Heart right ventricle (tissue), 16 donors: ENCODE data around the gene MAN1C1. TPM values are rescaled to one million over a fixed set of nuclear protein-coding genes. Genes with fewer than 3 reads are reported as not detected.
A peak's percentile ranks its signal among the peaks of the same experiment; 100 is the strongest.

ENCODE experiments used
- ATAC-seq, 8 donors: fragments of 200-7000 bp; cut with Tn5 transposase; one replicate each; pipeline ENCODE4 v1.9.1; 2020; ENCODE audit warnings: mild to moderate bottlenecking in 8 of 8, moderate library complexity in 8 of 8, moderate number of reproducible peaks in 1 of 8
- DNase-seq, 2 donors: peaks; one replicate each; pipeline ENCODE4 v3.0.0-alpha.2; 2020
- H3K27ac ChIP-seq, 10 donors: fragments of 200-600 bp; sonication (generic) in 2 of 10; one replicate each; pipeline versions ENCODE4 v1.5.0 to v1.8.0; 2020 to 2022; ENCODE audit warnings: mild to moderate bottlenecking in 3 of 10
- H3K27me3 ChIP-seq, 7 donors: fragments of 200-600 bp; one replicate each; pipeline ENCODE4 v1.8.0; 2021 to 2022; ENCODE audit warnings: mild to moderate bottlenecking in 2 of 7
- H3K36me3 ChIP-seq, 9 donors: fragments of 200-600 bp; sonication (generic) in 1 of 9; one replicate each; pipeline versions ENCODE4 v1.5.0 to v1.8.0; 2020 to 2022; ENCODE audit warnings: mild to moderate bottlenecking in 2 of 9
- H3K4me1 ChIP-seq, 9 donors: fragments of 200-600 bp; sonication (generic) in 1 of 9; one replicate each; pipeline versions ENCODE4 v1.5.0 to v1.8.0; 2020 to 2022; ENCODE audit warnings: mild to moderate bottlenecking in 4 of 9
- H3K4me3 ChIP-seq, 10 donors: fragments of 200-600 bp; sonication (generic) in 2 of 10; one replicate each; pipeline versions ENCODE4 v1.5.0 to v1.8.0; 2020 to 2022; ENCODE audit warnings: mild to moderate bottlenecking in 7 of 10, moderate library complexity in 2 of 10
- H3K9me3 ChIP-seq, 11 donors: fragments of 200-600 bp in 10 of 11; sonication (generic) in 2 of 11; one replicate each; pipeline versions ENCODE4 v1.5.0 to v1.8.0; 2013 to 2022; ENCODE audit warnings: mild to moderate bottlenecking in 2 of 11, control low read depth in 1 of 11, moderate library complexity in 1 of 11
- WGBS, 2 donors: extraction: QIAGEN DNeasy Blood & Tissue Kit; methylation state at CpG; one replicate each; pipeline ENCODE4 v1.1.7; 2013; ENCODE audit warnings: inconsistent platforms in 1 of 2; 5-methylcytosine and 5-hydroxymethylcytosine counted together
- intact Hi-C, 10 donors: fragments of 100-400 bp; cut with DNase I; formaldehyde crosslinking; loops; one replicate each; pipeline versions ENCODE4 v1.11.1 to v1.14.2; 2022
- polyA plus RNA-seq, 2 donors: library from polyadenylated mRNA; stranded (reverse); fragments of 200-250 nt; gene quantifications; one replicate each; pipeline ENCODE4 v1.2.3, GENCODE V29; 2013
- total RNA-seq, 10 donors: library from RNA; stranded (reverse); fragmentation: NEBNext Ultra II Directional in 3 of 10; extraction: Animal tissue kit (Norgen Biotek cat#: 25700) in 3 of 10; gene quantifications; one replicate each; pipeline versions ENCODE4 v1.2.1 to v1.2.4, GENCODE V29; 2021 to 2023
- TF ChIP-seq, protein P1 (sequence below), 9 donors: fragments of 200-600 bp; sonication (generic) in 2 of 9; IDR thresholded peaks; one replicate each; pipeline versions ENCODE4 v1.5.0 to v1.8.0; 2021 to 2022; ENCODE audit warnings: antibody characterized with exemption in 9 of 9, mild to moderate bottlenecking in 5 of 9, moderate library complexity in 1 of 9
- donor health status: Arrhythmogenic right ventricular cardiomyopathy.
- donor health status: ischemic (EF 13 %, LVEDD 7.1; RV severe dilation, severe dysfunction).
- donor health status: healthy with polysubstance abuse.
- donor health status: DM: no; HTN: yes; CAD: no.
- donor health status: DM: no; HTN: no; CAD: no.
- donor health status: ischemic (EF 25% LVEDD 6.9; RV normal size, moderate dysfunction).
- donor health status: ischemic (EF 25% LVEDD 5.7; RV mildly dilated, moderate dysfunction).
- donor health status: healthy.
- donor health status: DM: yes; HTN: yes; CAD: no.
- donor health status: Ischemic cardiomyopathy.
- donor health status: ischemic (EF 35%, LVEDD 5.7; RV mildly dilated, moderate dysfunction).
- donor health status: nonischemic (EF 11% LVEDD 7.7; RV severe dilation, severe dysfunction).
- donor health status: DM: yes; HTN: yes; CAD: no.
- donor health status: PGD.
- donor health status: ischemic (EF 29% LVEDD 5.4; RV normal size, mild dysfunction).
- donor health status: nonischemic (EF 23%, LVEDD 6.1; RV moderate dilation, normal function).

The MAN1C1 gene
- total and polyA plus RNA-seq, 12 donors = 9.7 to 23.4 (median 13.4) TPM

DNA sequence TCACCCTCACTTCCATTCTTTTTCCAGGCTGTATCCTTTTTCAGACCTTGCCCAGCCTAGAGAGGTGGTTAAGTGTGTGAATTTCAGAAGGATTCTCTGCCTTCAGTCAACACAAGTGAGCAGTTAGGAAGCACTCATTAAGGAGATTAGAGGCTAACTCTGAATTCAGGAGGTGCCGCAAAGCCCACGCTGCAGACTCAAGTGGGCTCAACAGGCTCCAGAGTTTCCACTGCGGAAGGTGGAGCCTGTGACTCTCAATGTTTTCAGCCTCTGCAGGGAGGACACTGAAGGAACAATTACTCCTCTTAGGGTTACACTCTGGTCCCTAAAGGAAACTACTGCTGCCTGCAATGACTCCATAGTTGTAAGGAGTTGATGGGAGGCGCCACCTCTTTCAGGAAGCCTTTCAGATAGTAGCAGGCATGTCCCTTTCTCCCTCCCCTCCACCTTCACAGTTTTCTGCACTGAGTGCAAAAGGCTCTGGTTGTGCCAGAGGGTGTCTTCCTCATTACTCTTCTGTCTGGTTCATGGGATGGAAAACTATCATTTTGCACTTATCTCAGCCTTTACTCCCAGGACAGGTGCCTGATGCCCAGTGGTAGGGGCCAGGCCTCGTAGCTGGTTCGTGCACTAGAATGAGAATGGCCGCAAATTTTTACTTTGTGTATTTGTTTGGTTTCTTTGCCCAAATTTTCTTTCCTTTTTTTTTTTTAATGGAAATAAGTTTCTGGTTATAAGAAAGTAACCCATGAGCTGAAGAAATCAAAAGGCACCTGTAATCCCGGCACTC lies 128.2 kb downstream of the MAN1C1 start:
- intact Hi-C loops = loop anchor here in 8 of 10 donors (2.0 to 10.0 kb wide), 10 partner anchors 37 to 136 kb away; partner anchors contain the start of gene MAN1C1 (in 4 of the 8)
- WGBS, 2 donors = 80 to 86% methylated on average over 8 of the region's 8 CpGs
- DNase-seq = no peak

DNA sequence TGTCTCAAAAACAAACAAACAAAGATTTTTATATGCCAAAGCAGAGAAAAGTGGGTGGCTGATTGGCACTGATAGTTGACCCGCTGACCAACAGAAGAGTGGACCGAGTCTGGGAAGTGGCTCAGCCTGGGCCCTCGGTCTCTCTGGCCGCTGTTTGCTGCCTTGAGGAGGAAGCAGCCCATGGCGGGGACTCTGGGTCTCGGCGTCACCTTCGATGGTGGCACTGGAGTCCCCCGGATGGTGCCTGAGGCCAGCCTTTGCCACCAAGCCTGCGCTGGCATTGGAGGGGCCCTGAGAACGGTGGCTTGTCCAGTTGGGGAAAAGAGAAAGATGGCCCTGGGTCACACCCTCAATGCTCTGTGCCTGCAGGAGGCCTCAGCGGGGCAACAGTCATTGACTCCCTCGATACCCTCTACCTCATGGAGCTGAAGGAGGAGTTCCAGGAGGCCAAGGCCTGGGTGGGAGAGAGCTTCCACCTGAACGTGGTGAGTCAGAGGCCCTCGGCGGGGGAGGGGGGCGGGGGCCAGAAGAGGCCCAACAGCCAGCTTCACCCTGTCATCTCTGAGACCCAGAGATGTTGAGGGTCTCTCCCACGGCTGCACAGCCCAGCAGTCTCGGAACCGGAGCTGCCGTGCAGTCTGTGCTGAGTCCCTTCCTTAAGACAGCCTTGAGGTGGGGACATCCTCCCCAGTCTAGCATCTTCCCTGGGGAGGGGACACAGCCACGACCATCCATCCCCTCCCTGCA lies 129.9 kb downstream of the MAN1C1 start:
- Histone ChIP-seq H3K9me3 (no peaks in the 10 kb centered on the region), H3K27ac (no peak overlapping the region), H3K4me1 (peaks cover 12 to 41% (median 32%) of the 10 kb centered on the region in 9 donors), H3K4me3 (no peak overlapping the region), H3K27me3 (no peaks in the 10 kb centered on the region), H3K36me3 (peaks cover 0 to 14% (median 0%) of the 10 kb centered on the region in 9 donors)
- ATAC-seq = no peak
- TF ChIP-seq, protein P1, sequence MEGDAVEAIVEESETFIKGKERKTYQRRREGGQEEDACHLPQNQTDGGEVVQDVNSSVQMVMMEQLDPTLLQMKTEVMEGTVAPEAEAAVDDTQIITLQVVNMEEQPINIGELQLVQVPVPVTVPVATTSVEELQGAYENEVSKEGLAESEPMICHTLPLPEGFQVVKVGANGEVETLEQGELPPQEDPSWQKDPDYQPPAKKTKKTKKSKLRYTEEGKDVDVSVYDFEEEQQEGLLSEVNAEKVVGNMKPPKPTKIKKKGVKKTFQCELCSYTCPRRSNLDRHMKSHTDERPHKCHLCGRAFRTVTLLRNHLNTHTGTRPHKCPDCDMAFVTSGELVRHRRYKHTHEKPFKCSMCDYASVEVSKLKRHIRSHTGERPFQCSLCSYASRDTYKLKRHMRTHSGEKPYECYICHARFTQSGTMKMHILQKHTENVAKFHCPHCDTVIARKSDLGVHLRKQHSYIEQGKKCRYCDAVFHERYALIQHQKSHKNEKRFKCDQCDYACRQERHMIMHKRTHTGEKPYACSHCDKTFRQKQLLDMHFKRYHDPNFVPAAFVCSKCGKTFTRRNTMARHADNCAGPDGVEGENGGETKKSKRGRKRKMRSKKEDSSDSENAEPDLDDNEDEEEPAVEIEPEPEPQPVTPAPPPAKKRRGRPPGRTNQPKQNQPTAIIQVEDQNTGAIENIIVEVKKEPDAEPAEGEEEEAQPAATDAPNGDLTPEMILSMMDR (IDR thresholded peaks at IDR 0.05) = no peak
- intact Hi-C loops = loop anchor here in 3 of 10 donors (5.0 to 10.0 kb wide), 3 partner anchors 48 to 132 kb away; partner anchors contain the start of gene MAN1C1 (in 1 of the 3)
- DNase-seq = no peak
- WGBS, 2 donors = 95% methylated on average over 22 of the region's 22 CpGs

More for the DNA sequence above, 128.2 kb downstream of the MAN1C1 start:
- H3K4me1 ChIP-seq = peaks cover 12 to 47% (median 33%) of the 10 kb centered on the region in 9 donors
- H3K36me3 ChIP-seq = peaks cover 0 to 9% (median 0%) of the 10 kb centered on the region in 9 donors
- no peaks in the 10 kb centered on the region for H3K27me3 ChIP-seq
- TF ChIP-seq, protein P1 (IDR thresholded peaks at IDR 0.05) = no peak
- H3K9me3 ChIP-seq = no peaks in the 10 kb centered on the region
- ATAC-seq = no peak
- H3K4me3 ChIP-seq = no peak overlapping the region
- H3K27ac ChIP-seq = peak overlapping the region; percentile 69 to 95 (median 90)

DNA sequence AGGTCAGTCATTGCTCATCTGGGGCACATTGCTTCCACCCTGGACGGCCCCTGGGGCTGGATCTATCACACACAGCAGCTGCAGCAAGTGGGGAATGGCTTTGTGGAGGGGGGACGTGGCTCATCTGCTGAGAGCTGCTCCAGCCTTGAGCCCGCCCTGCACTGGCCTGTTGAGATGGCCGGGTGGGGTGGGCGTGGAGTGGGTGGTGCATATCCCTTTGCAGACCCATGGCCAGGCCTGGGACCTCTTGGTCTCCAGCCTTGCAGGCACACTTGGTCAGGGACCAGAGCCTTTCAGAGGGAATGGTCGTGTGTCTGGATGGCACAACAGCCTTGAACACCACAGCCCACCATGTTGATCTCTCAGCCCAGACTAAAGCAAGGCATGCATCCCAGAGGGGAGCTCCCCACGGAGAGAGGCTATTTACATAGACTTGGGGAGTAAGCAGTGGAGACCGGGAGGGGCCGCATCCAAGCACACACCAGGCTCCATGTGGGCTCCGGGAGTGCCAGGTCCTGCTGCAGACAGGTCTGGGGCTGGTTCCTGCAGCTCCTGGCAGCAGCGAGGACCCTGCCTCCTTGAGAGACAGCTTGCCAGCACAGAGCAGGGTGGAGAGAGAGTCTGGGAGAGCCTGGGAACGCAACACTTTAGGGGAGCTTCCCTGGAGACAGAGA lies 130.6 kb downstream of the MAN1C1 start:
- TF ChIP-seq, protein P1 (IDR thresholded peaks at IDR 0.05) = no peak
- H3K4me3 ChIP-seq = no peak overlapping the region
- no peaks in the 10 kb centered on the region for H3K27me3 ChIP-seq
- ATAC-seq (no peak), DNase-seq (no peak)
- H3K9me3 ChIP-seq = no peaks in the 10 kb centered on the region
- no peak overlapping the region for H3K27ac ChIP-seq
- WGBS, 2 donors = 82 to 87% methylated on average over 12 of the region's 12 CpGs
- intact Hi-C loops = loop anchor here in 3 of 10 donors (5.0 to 10.0 kb wide), 3 partner anchors 48 to 132 kb away; partner anchors contain the start of gene MAN1C1 (in 1 of the 3)
- H3K36me3 ChIP-seq = peaks cover 0 to 14% (median 0%) of the 10 kb centered on the region in 9 donors
- peaks cover 12 to 35% (median 29%) of the 10 kb centered on the region in 9 donors for H3K4me1 ChIP-seq
